ENCODE results near the gene KBTBD3. TPM values are rescaled to one million over a fixed set of nuclear protein-coding genes. Genes with fewer than 3 reads are reported as not detected.
"Not testable (repeated sequence)": the region's sequence is repeated elsewhere in the genome, so short reads cannot be mapped to it uniquely, and the experiment has no call there.

Gene KBTBD3
- polyA plus RNA-seq, 5 donors: 5.6 to 9.7 (median 9.3) TPM

DNA sequence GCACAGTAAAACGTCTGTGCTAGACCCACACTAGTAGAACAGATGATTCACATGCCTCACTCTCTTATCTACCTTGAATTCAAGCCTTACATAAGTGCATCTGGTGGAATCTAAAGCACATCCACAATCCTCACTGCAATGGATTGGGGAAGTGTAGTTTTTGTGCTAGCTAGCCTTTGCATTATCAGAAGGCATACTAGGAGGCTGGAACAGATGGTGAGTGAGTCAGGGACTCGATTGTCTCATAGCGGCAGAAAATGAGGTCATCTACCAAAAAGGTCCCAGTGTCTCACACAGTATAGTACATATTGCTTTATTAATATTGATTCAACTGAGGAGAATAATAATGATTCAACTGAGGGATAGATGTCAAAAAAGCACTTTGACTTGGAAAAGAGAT lies 64.4 kb downstream of the KBTBD3 start:
- no peak for DNase-seq

DNA sequence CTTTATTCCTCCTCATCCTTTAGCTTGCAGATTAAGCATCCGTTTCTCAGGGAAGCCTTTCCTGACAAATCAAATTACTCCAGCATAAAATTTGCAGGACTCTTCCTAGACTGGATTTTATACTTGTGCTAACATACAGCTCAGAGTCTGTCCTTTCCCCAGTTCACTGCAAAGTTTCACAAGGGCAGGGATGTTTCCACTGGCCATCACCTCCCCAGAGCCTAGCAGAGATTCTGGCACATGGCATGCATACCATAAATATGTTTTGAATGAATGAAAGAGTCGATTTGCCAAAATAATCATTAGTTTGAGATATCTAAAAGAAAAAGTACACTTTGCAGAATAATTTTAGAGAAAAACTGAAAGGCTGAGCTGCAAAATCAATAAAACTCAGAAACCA lies 65.7 kb downstream of the KBTBD3 start:
- no peak for DNase-seq

DNA sequence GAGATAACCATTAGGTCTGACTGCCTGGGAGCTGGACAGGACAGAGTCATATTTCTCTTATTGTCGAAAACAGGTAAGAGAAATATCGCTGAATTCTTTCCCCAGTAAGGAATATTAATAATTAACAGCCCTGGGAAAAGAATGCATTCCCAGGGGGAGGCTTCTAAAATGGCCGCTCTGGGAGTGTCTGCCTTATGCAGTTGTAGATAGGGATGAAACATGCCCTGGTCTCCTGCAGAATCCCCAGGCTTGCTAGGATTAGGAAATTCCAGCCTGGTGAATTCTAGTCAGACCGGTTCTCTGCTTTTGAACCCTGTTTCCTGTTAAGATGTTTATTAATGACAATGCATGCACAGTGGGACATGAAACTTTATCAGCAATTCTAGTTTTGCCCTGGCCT lies 74.1 kb downstream of the KBTBD3 start:
- not testable (repeated sequence) for DNase-seq

DNA sequence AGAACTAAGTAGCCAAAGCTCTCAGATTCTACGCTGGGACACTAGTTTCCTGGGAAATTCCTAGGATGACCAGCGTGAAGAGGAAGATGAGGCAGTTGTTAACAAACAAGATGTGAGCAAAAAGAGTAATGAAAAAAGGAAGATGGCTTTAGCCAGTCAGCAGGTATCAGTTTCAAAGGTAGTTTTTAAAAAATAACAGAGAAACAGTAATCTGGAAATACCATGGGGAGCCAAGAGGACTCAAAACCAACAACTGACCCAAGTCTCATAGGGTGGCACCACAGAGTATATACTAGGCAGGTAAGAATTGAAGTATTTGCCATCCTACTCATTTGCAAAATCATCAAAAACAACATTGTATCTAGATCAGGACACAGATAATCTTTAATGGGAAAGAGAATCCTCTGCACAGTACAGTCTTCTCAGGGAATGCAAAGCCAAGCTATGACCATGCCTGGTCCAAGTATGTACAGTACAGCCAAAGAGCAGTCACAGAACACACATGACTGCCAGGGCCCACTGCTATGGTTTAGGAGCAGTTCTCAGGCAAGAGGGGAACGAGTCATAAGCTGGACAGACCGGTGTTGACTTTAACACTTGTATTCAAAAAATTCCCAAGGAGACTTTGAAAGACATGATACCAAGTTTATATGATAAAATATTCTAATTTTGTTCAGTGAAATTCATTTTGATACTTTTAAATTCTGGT lies 75.7 kb downstream of the KBTBD3 start:
- DNase-seq: no peak

Other genes with a start within 250 kb of the KBTBD3 start
- 10 to 100 TPM; 22.7 to 41.2 (median 29.8) TPM for gene MSANTD4, start 55.1 kb downstream of the KBTBD3 start, polyA plus RNA-seq (ENCODE audit: insufficient read depth in 1 of 5, insufficient read length in 5 of 5, low replicate concordance in 1 of 5)
- gene AASDHPPT, start 315 bp upstream of the KBTBD3 start, polyA plus RNA-seq (ENCODE audit: insufficient read depth in 1 of 5, insufficient read length in 5 of 5, low replicate concordance in 1 of 5): 10 to 100 TPM; 46.3 to 74.1 (median 61.5) TPM

Measured in right lung (tissue), 5 donors.